K562 (cell line): ENCODE measurements around the gene USP38. TPM values are rescaled to one million over a fixed set of nuclear protein-coding genes. Genes with fewer than 3 reads are reported as not detected.
"Not testable (repeated sequence)": the region's sequence is repeated elsewhere in the genome, so short reads cannot be mapped to it uniquely, and the experiment has no call there.

Experiments
- ATAC-seq: fragments of 200-7000 bp; cut with Tn5 transposase; 3 replicates; pipeline ENCODE4 v1.9.1; 2020; ENCODE audit warnings: moderate library complexity
- BruUV-seq: library from RNA; stranded (reverse); fragments of 400-500 nt; replicated peaks from 2 replicates; lab custom pipeline; 2021; lab: Mats Ljungman, UMichigan
- CTCF ChIA-PET: fragments of 300-600 bp; formaldehyde crosslinking; extraction: SDS; loops from one replicate; lab custom pipeline; 2021; ENCODE audit warnings: low intra/inter-chr PET ratio; lab: Yijun Ruan, JAX
- POLR2A ChIA-PET: fragments of 300-600, 350-650 bp; sonication (Branson Sonifier 250); formaldehyde crosslinking; extraction: SDS; loops from one replicate; lab custom pipeline; 2021; ENCODE audit warnings: antibody characterized with exemption, inconsistent platforms; lab: Yijun Ruan, JAX
- DNase-seq, 4 experiments: peaks; one replicate each; pipeline versions ENCODE4 v3.0.0 to v3.0.0-alpha.2; 2011 to 2018; ENCODE audit warnings: low spot score in 3 of 4, mixed read lengths in 3 of 4; ENCODE audit errors: extremely low read depth in 1 of 4
- FAIRE-seq: peaks from 2 replicates; lab custom pipeline; 2011; peaks lifted over from hg19 to GRCh38; lab: Jason Lieb, UNC
- H2AFZ ChIP-seq: 2 replicates; pipeline ENCODE4 v1.6.0; 2011; ENCODE audit warnings: low read depth, low read length, control low read depth, inconsistent platforms
- H3K27ac ChIP-seq: fragments of 200-600 bp; 3 replicates; pipeline ENCODE4 v1.8.0; 2011; ENCODE audit warnings: low read depth, mild to moderate bottlenecking, control low read depth, inconsistent platforms, low read length, moderate library complexity, mixed read lengths; ENCODE audit errors: extremely low read depth
- H3K27me3 ChIP-seq, 2 experiments: fragments of 300-600 bp in 1 of 2; 2 replicates in 1 of 2; 3 replicates in 1 of 2; pipeline versions ENCODE4 v1.6.0 to v1.8.0; 2011; ENCODE audit warnings: inconsistent platforms in 2 of 2, low read length in 2 of 2, mild to moderate bottlenecking in 1 of 2, mixed read lengths in 1 of 2, moderate library complexity in 1 of 2; ENCODE audit not compliant: control insufficient read depth in 2 of 2, insufficient read depth in 2 of 2
- H3K36me3 ChIP-seq: fragments of 300-600 bp; 3 replicates; pipeline ENCODE4 v1.8.0; 2011; ENCODE audit warnings: mild to moderate bottlenecking, low read length, inconsistent platforms; ENCODE audit not compliant: control insufficient read depth, insufficient read depth
- H3K4me1 ChIP-seq, 2 experiments: fragments of 200-600 bp in 1 of 2; replicated peaks in 1 of 2; 2 replicates in 1 of 2; 3 replicates in 1 of 2; pipeline versions ENCODE4 v1.5.1 to v1.8.0; 2011; ENCODE audit warnings: inconsistent platforms in 2 of 2, low read length in 2 of 2, mild to moderate bottlenecking in 1 of 2, mixed read lengths in 1 of 2, moderate library complexity in 1 of 2; ENCODE audit not compliant: control insufficient read depth in 2 of 2, insufficient read depth in 2 of 2
- H3K4me2 ChIP-seq: 2 replicates; pipeline ENCODE4 v1.6.1; 2011; ENCODE audit warnings: low read length, control low read depth, inconsistent platforms, mixed read lengths; ENCODE audit not compliant: insufficient read depth
- H3K4me3 ChIP-seq: fragments of 200-600 bp; sonication (generic), shearing (Covaris generic); 2 replicates; pipeline ENCODE4 v1.5.1; 2016; ENCODE audit warnings: control low read depth, inconsistent platforms
- H3K79me2 ChIP-seq: fragments of 200-600 bp; 3 replicates; pipeline ENCODE4 v1.8.0; 2011; ENCODE audit warnings: low read length, inconsistent platforms; ENCODE audit not compliant: control insufficient read depth, insufficient read depth
- H3K9ac ChIP-seq, 2 experiments: 2 replicates each; pipeline versions ENCODE4 v1.6.0 to v1.6.1; 2011; ENCODE audit warnings: low read depth in 2 of 2, low read length in 2 of 2, control low read depth in 1 of 2, inconsistent platforms in 1 of 2, mild to moderate bottlenecking in 1 of 2, mixed read lengths in 1 of 2; ENCODE audit not compliant: insufficient read depth in 1 of 2
- H3K9me1 ChIP-seq: one replicate; pipeline ENCODE4 v1.6.0; 2011; ENCODE audit warnings: inconsistent platforms, mild to moderate bottlenecking, low read length, moderate library complexity; ENCODE audit not compliant: control insufficient read depth, insufficient read depth
- H3K9me3 ChIP-seq: replicated peaks from 2 replicates; pipeline ENCODE4 v1.5.1; 2011; ENCODE audit warnings: low read depth, low read length, inconsistent platforms; ENCODE audit not compliant: control insufficient read depth, insufficient read depth
- H4K20me1 ChIP-seq: replicated peaks from 2 replicates; pipeline ENCODE4 v1.6.1; 2011; ENCODE audit warnings: low read length, inconsistent platforms, mixed read lengths; ENCODE audit not compliant: control insufficient read depth, insufficient read depth
- CBX3 ChIP-seq, 2 experiments: IDR thresholded peaks; 1 replicate in 1 of 2; 2 replicates in 1 of 2; pipeline ENCODE4 v1.6.1; 2012; ENCODE audit warnings: inconsistent platforms in 2 of 2, low read length in 2 of 2, borderline replicate concordance in 1 of 2, control low read depth in 1 of 2
- CBX5 ChIP-seq: IDR thresholded peaks from 2 replicates; pipeline ENCODE4 v1.6.1; 2014; ENCODE audit warnings: low read depth, borderline replicate concordance
- EGR1 ChIP-seq: fragments of 450-650 bp; conservative IDR thresholded peaks from 2 replicates; pipeline ENCODE4 v1.6.1; 2017; ENCODE audit warnings: mild to moderate bottlenecking
- FOXA3 ChIP-seq, 2 experiments: fragments of 450-650 bp in 1 of 2; sonication (generic) in 1 of 2; formaldehyde crosslinking; IDR thresholded peaks in 1 of 2; conservative IDR thresholded peaks in 1 of 2; 2 replicates each; pipeline versions ENCODE4 v1.4.0 to v1.8.0; 2020 to 2022; ENCODE audit warnings: mild to moderate bottlenecking in 2 of 2, missing genetic modification reagents in 1 of 2
- FOXJ2 ChIP-seq: fragments of 200-800 bp; sonication (Bioruptor generic); IDR thresholded peaks from 2 replicates; pipeline ENCODE4 v1.6.1; 2016; ENCODE audit warnings: missing genetic modification characterization, missing compliant biosample characterization
- FOXK2 ChIP-seq, 2 experiments: fragments of 450-650 bp; IDR thresholded peaks in 1 of 2; conservative IDR thresholded peaks in 1 of 2; 2 replicates each; pipeline ENCODE4 v1.6.1; 2016; ENCODE audit warnings: low read depth in 2 of 2, mild to moderate bottlenecking in 1 of 2
- NRF1 ChIP-seq, 2 experiments: fragments of 450-650 bp; IDR thresholded peaks in 1 of 2; conservative IDR thresholded peaks in 1 of 2; 2 replicates each; pipeline ENCODE4 v1.6.1; 2014; ENCODE audit warnings: mild to moderate bottlenecking in 2 of 2
- SOX6 ChIP-seq: fragments of 450-650 bp; IDR thresholded peaks from 2 replicates; pipeline ENCODE4 v1.6.1; 2014; ENCODE audit warnings: mild to moderate bottlenecking
- TRIM28 ChIP-seq: fragments of 450-650 bp; IDR thresholded peaks from 2 replicates; pipeline ENCODE4 v1.6.1; 2017
- ZNF766 ChIP-seq: fragments of 200-800 bp; sonication (Bioruptor generic); conservative IDR thresholded peaks from 2 replicates; pipeline ENCODE4 v1.6.1; 2016; ENCODE audit warnings: missing genetic modification characterization, missing compliant biosample characterization
- whole genome bisulfite sequencing: fragments of 100-300 bp; shearing (Covaris generic); methylation state at CpG from one replicate; pipeline ENCODE4 v1.1.6; 2016; ENCODE audit warnings: low coverage, mixed read lengths; ENCODE audit not compliant: insufficient coverage; ENCODE audit errors: missing lambda C conversion rate; 5-methylcytosine and 5-hydroxymethylcytosine counted together
- in situ Hi-C: fragments of 300-500 bp; cut with MboI; formaldehyde crosslinking; loops from 4 replicates; pipeline ENCODE4 v1.15.0; 2018; ENCODE audit warnings: inconsistent platforms, mixed read lengths
- intact Hi-C: fragments of 100-400 bp; cut with micrococcal nuclease; formaldehyde crosslinking; loops from 2 replicates; pipeline ENCODE4 v1.14.2; 2022
- polyA plus RNA-seq, 8 experiments: library from polyadenylated mRNA; depleted of rRNA in 4 of 8; stranded (reverse) in 5 of 8; unstranded in 3 of 8; fragments of >200 nt; fragmentation: Nextera tagmentation in 2 of 8; fragmentation: Illumina TruSeq in 1 of 8; extraction: Ambion mirVana in 2 of 8; extraction: Trizol in 1 of 8; gene quantifications; 2 replicates each; pipeline versions ENCODE4 v1.2.1 to v1.2.3, GENCODE V29; 2011 to 2014; ENCODE audit warnings: inconsistent platforms in 1 of 8, missing spikeins in 1 of 8
- total RNA-seq, 7 experiments: library from RNA; depleted of rRNA in 6 of 7; stranded (reverse); fragments of >200 nt in 6 of 7; fragmentation: Illumina TruSeq in 2 of 7; extraction: Trizol in 2 of 7; gene quantifications; 2 replicates each; pipeline versions ENCODE4 v1.2.1 to v1.2.3, GENCODE V29; 2011 to 2021; ENCODE audit warnings: low replicate concordance in 1 of 7

USP38 gene
- total and polyA plus RNA-seq, 9 of the 15 experiments (the other 6 are each of a cell fraction or from before 2014, with no cell fraction given): 4.2 to 20.6 (median 11.2) TPM

GRCh38 chr4:143166722-143167121 lies 18.0 kb upstream of the USP38 start:
- H3K9me3 ChIP-seq, intact Hi-C loops, H3K4me1 ChIP-seq, H3K9ac ChIP-seq, H3K9me1 ChIP-seq, H3K27ac ChIP-seq, in situ Hi-C loops, H3K79me2 ChIP-seq, CTCF ChIA-PET, ATAC-seq, BruUV-seq, H4K20me1 ChIP-seq, POLR2A ChIA-PET, H3K27me3 ChIP-seq, FAIRE-seq, H3K36me3 ChIP-seq: not testable (repeated sequence)
- TF ChIP-seq FOXJ2 (peak; percentile 51; the same call in 1 of the 2 replicates), FOXK2 (conservative IDR thresholded peaks at IDR 0.05 in 1 of 2, IDR thresholded peaks at IDR 0.05 in 1 of 2; ENCODE audit: low read depth in 2 of 2) (peak in 1 of 2 experiments; percentile 64; a peak in 1 of 4 replicates), NRF1 (conservative IDR thresholded peaks at IDR 0.05 in 1 of 2, IDR thresholded peaks at IDR 0.05 in 1 of 2) (peak; percentile 75 to 80), CBX3 (IDR thresholded peaks at IDR 0.05; ENCODE audit: borderline replicate concordance in 1 of 2, low read length in 2 of 2) (peak in 1 of 2 experiments; percentile 45; a peak in 1 of 3 replicates), TRIM28 (0 out of 2 replicates have a peak, but pooled peaks have one; percentile 44), SOX6 (peak; percentile 21; the same call in 1 of the 2 replicates), CBX5 (peak; percentile 79), FOXA3 (CRISPR knock-in tag; conservative IDR thresholded peaks at IDR 0.05 in 1 of 2, IDR thresholded peaks at IDR 0.05 in 1 of 2) (peak in 1 of 2 experiments; percentile 75; a peak in 2 of 4 replicates), ZNF766 (CRISPR knock-in tag) (peak; percentile 89), EGR1 (peak; percentile 77)
- peak in 1 of 4 experiments; percentile 61 for DNase-seq
- Histone ChIP-seq H3K4me2 (peak overlapping the region; percentile 49), H2AFZ (peak overlapping the region; percentile 68; the same call in 1 of the 2 replicates), H3K4me3 (peak overlapping the region; percentile 15; the same call in 1 of the 2 replicates)
- WGBS: 1% methylated on average over 11 of the region's 11 CpGs
